HEK293T (cell line): ENCODE measurements around the gene TRABD2B.

ENCODE experiments used
- CTCF ChIA-PET: fragments of 350-600 bp; formaldehyde crosslinking; extraction: SDS; loops from one replicate; lab custom pipeline; 2021; ENCODE audit warnings: antibody characterized with exemption, inconsistent platforms; lab: Yijun Ruan, JAX
- POLR2A ChIA-PET: fragments of 350-600 bp; formaldehyde crosslinking; extraction: SDS; loops from one replicate; lab custom pipeline; 2020; ENCODE audit warnings: antibody characterized with exemption, inconsistent platforms; lab: Yijun Ruan, JAX
- DNase-seq: peaks from one replicate; pipeline ENCODE4 v3.0.0; 2012; ENCODE audit warnings: mixed read lengths; ENCODE audit errors: extremely low spot score
- ARNT ChIP-seq: fragments of 450-650 bp; IDR thresholded peaks from 2 replicates; pipeline ENCODE4 v1.6.1; 2017; ENCODE audit warnings: mild to moderate bottlenecking
- BHLHE40 ChIP-seq: fragments of 450-650 bp; IDR thresholded peaks from 2 replicates; pipeline ENCODE4 v1.6.1; 2016; ENCODE audit warnings: mild to moderate bottlenecking, moderate library complexity, borderline replicate concordance
- CTBP1 ChIP-seq: fragments of 450-650 bp; IDR thresholded peaks from 2 replicates; pipeline ENCODE4 v1.6.1; 2016; ENCODE audit warnings: borderline replicate concordance
- ELF4 ChIP-seq: fragments of 450-650 bp; IDR thresholded peaks from 2 replicates; pipeline ENCODE4 v1.6.1; 2017; ENCODE audit warnings: antibody characterized with exemption
- FOXA1 ChIP-seq: fragments of 450-650 bp; IDR thresholded peaks from 2 replicates; pipeline ENCODE4 v1.6.1; 2016; ENCODE audit warnings: mild to moderate bottlenecking
- FOXK2 ChIP-seq: fragments of 450-650 bp; IDR thresholded peaks from 2 replicates; pipeline ENCODE4 v1.6.1; 2016; ENCODE audit warnings: mild to moderate bottlenecking
- FOXM1 ChIP-seq: fragments of 450-650 bp; IDR thresholded peaks from 2 replicates; pipeline ENCODE4 v1.6.1; 2017; ENCODE audit warnings: mild to moderate bottlenecking, borderline replicate concordance
- HDGF ChIP-seq: fragments of 450-650 bp; IDR thresholded peaks from 2 replicates; pipeline ENCODE4 v1.6.1; 2017; ENCODE audit warnings: antibody characterized with exemption, borderline replicate concordance
- L3MBTL2 ChIP-seq: fragments of 450-650 bp; conservative IDR thresholded peaks from 2 replicates; pipeline ENCODE4 v1.6.1; 2016; ENCODE audit warnings: mild to moderate bottlenecking
- LEF1 ChIP-seq: fragments of 450-650 bp; IDR thresholded peaks from 2 replicates; pipeline ENCODE4 v1.6.1; 2017; ENCODE audit warnings: mild to moderate bottlenecking, borderline replicate concordance
- NFRKB ChIP-seq: fragments of 450-650 bp; IDR thresholded peaks from 2 replicates; pipeline ENCODE4 v1.6.1; 2016; ENCODE audit warnings: mild to moderate bottlenecking, moderate library complexity
- PKNOX1 ChIP-seq: fragments of 450-650 bp; IDR thresholded peaks from 2 replicates; pipeline ENCODE4 v1.6.1; 2016
- SP1 ChIP-seq: fragments of 450-650 bp; IDR thresholded peaks from 2 replicates; pipeline ENCODE4 v1.6.1; 2017
- SUZ12 ChIP-seq: fragments of 450-650 bp; IDR thresholded peaks from 2 replicates; pipeline ENCODE4 v1.6.1; 2016; ENCODE audit warnings: mild to moderate bottlenecking
- TARDBP ChIP-seq: fragments of 450-650 bp; IDR thresholded peaks from 2 replicates; pipeline ENCODE4 v1.6.1; 2016
- ZNF384 ChIP-seq: fragments of 450-650 bp; IDR thresholded peaks from 2 replicates; pipeline ENCODE4 v1.6.1; 2016

Gene TRABD2B

GRCh38 chr1:47850451-47850850 is 146.7 kb downstream of the TRABD2B start:
- no peak for DNase-seq
- ChIA-PET POLR2A (no interaction called here), CTCF (no interaction called here)
- TF ChIP-seq CTBP1: no peak
- no peak for TF ChIP-seq FOXA1
- no peak for TF ChIP-seq SP1
- no peak for TF ChIP-seq FOXM1
- TF ChIP-seq FOXK2: no peak
- TF ChIP-seq ARNT: no peak
- TF ChIP-seq TARDBP: no peak
- no peak for TF ChIP-seq BHLHE40
- no peak for TF ChIP-seq L3MBTL2
- TF ChIP-seq SUZ12: no peak
- no peak for TF ChIP-seq PKNOX1
- no peak for TF ChIP-seq NFRKB
- TF ChIP-seq HDGF: no peak
- no peak for TF ChIP-seq ELF4

GRCh38 chr1:47849591-47850261 is 147.5 kb downstream of the TRABD2B start:
- TF ChIP-seq SP1 (no peak), FOXA1 (no peak), CTBP1 (no peak), ELF4 (no peak), ARNT (no peak), FOXM1 (no peak), TARDBP (no peak), PKNOX1 (no peak), HDGF (no peak), L3MBTL2 (no peak), FOXK2 (no peak), BHLHE40 (no peak), NFRKB (no peak), SUZ12 (no peak), ZNF384 (no peak), LEF1 (no peak)
- POLR2A ChIA-PET: no interaction called here
- CTCF ChIA-PET: no interaction called here
- DNase-seq: no peak

- ChIA-PET POLR2A (no interaction called here), CTCF (no interaction called here)
- DNase-seq: no peak
- no peak for TF ChIP-seq ARNT
Observed at GRCh38 chr1:47849005-47849521, 148.1 kb downstream of the TRABD2B start.

- TF ChIP-seq L3MBTL2 (no peak), BHLHE40 (no peak), HDGF (no peak), FOXM1 (no peak), NFRKB (no peak), SUZ12 (no peak), CTBP1 (no peak), TARDBP (no peak), ZNF384 (no peak)
- ChIA-PET CTCF (no interaction called here), POLR2A (no interaction called here)
- no peak for DNase-seq
Observed at GRCh38 chr1:47847763-47848162, 149.4 kb downstream of the TRABD2B start.

GRCh38 chr1:47844558-47844955 is 152.6 kb downstream of the TRABD2B start:
- no peak for DNase-seq
- CTCF ChIA-PET: interaction anchor here (1.1 kb wide), 1 partner anchor 31 kb away, joined by 3 read pairs; no protein-coding TSS in a partner anchor
- TF ChIP-seq SP1: no peak
- no peak for TF ChIP-seq ELF4
- no peak for TF ChIP-seq LEF1
- TF ChIP-seq L3MBTL2: no peak
- TF ChIP-seq PKNOX1: no peak
- POLR2A ChIA-PET: no interaction called here

- POLR2A ChIA-PET: no interaction called here
- no peak for TF ChIP-seq ARNT
- TF ChIP-seq ELF4: no peak
- TF ChIP-seq BHLHE40: no peak
- TF ChIP-seq LEF1: no peak
- no peak for TF ChIP-seq SUZ12
- no peak for TF ChIP-seq HDGF
- no peak for TF ChIP-seq FOXA1
- TF ChIP-seq ZNF384: no peak
- no peak for TF ChIP-seq TARDBP
- TF ChIP-seq SP1: no peak
- TF ChIP-seq FOXM1: no peak
- TF ChIP-seq NFRKB: no peak
- no peak for TF ChIP-seq CTBP1
- no peak for TF ChIP-seq PKNOX1
- no peak for TF ChIP-seq FOXK2
- TF ChIP-seq L3MBTL2: no peak
- CTCF ChIA-PET: interaction anchor here (1.1 kb wide), 1 partner anchor 31 kb away, joined by 3 read pairs; no protein-coding TSS in a partner anchor
- DNase-seq: no peak
Observed at GRCh38 chr1:47843781-47844557, 153.2 kb downstream of the TRABD2B start.
